ENCODE data around the gene NOVA2.

Gene NOVA2

GRCh38 chr19:45971260-45971902 lies 2.3 kb downstream of the NOVA2 start:
- no peak for TF ChIP-seq CTCF (conservative IDR thresholded peaks at IDR 0.05)
- H3K27ac ChIP-seq: no peak overlapping the region

GRCh38 chr19:45969676-45970075 lies 4.0 kb downstream of the NOVA2 start:
- no peak for TF ChIP-seq CTCF (conservative IDR thresholded peaks at IDR 0.05)
- H3K27ac ChIP-seq: no peak overlapping the region

- no peak for TF ChIP-seq CTCF (conservative IDR thresholded peaks at IDR 0.05)
- H3K27ac ChIP-seq: no peak overlapping the region
Observed at GRCh38 chr19:45968626-45969025, 5.0 kb downstream of the NOVA2 start.

- TF ChIP-seq CTCF (conservative IDR thresholded peaks at IDR 0.05): no peak
Observed at GRCh38 chr19:45967246-45967645, 6.4 kb downstream of the NOVA2 start.

GRCh38 chr19:45962021-45962420 lies 11.6 kb downstream of the NOVA2 start:
- TF ChIP-seq CTCF (conservative IDR thresholded peaks at IDR 0.05): no peak
- no peak overlapping the region for H3K27ac ChIP-seq

More at GRCh38 chr19:45967246-45967645, 6.4 kb downstream of the NOVA2 start:
- H3K27ac ChIP-seq: no peak overlapping the region

- H3K27ac ChIP-seq: no peak overlapping the region
- no peak for TF ChIP-seq CTCF (conservative IDR thresholded peaks at IDR 0.05)
Observed at GRCh38 chr19:45960595-45961235, 12.9 kb downstream of the NOVA2 start.

- TF ChIP-seq CTCF (conservative IDR thresholded peaks at IDR 0.05): no peak
- no peak overlapping the region for H3K27ac ChIP-seq
Observed at GRCh38 chr19:45959517-45960025, 14.1 kb downstream of the NOVA2 start.

All from VCaP (cell line).